Lower leg skin (tissue), 4 donors: ENCODE results near the gene BCAR3. TPM values are rescaled to one million over a fixed set of nuclear protein-coding genes. Genes with fewer than 3 reads are reported as not detected.

Experiments used
- DNase-seq, 2 donors: peaks; one replicate each; pipeline ENCODE4 v3.0.0-alpha.2; 2019; ENCODE audit warnings: low spot score in 2 of 2
- H3K4me3 ChIP-seq: fragments of 200-600 bp; sonication (generic); 2 replicates; pipeline ENCODE4 v1.5.1; 2017; ENCODE audit warnings: mild to moderate bottlenecking, low read depth; ENCODE audit not compliant: poor library complexity, severe bottlenecking
- POLR2A ChIP-seq, 2 donors: fragments of 450-650 bp; IDR thresholded peaks; one replicate each; pipeline ENCODE4 v1.6.1; 2016 to 2017; ENCODE audit warnings: antibody characterized with exemption in 2 of 2, mild to moderate bottlenecking in 1 of 2, moderate library complexity in 1 of 2
- WGBS, 2 donors: methylation state at CpG; one replicate each; pipeline ENCODE4 v1.1.5; 2018; 5-methylcytosine and 5-hydroxymethylcytosine counted together
- intact Hi-C: fragments of 100-400 bp; cut with DNase I; formaldehyde crosslinking; loops from one replicate; pipeline ENCODE4 v1.15.0; 2023; ENCODE audit warnings: low total_unique reads
- total RNA-seq, 4 donors: library from RNA; depleted of rRNA; stranded (reverse); fragments of >200 nt; gene quantifications; one replicate each; pipeline ENCODE4 v1.1.0, GENCODE V29; 2016
- TF ChIP-seq, protein P1 (sequence below), 3 donors: fragments of 450-650 bp; IDR thresholded peaks; one replicate each; pipeline ENCODE4 v1.5.1; 2016; ENCODE audit warnings: antibody characterized with exemption in 3 of 3, mild to moderate bottlenecking in 3 of 3, moderate library complexity in 2 of 3

BCAR3 gene
- total RNA-seq, 4 donors from 2014 or later = 41.8 to 57.5 (median 45.8) TPM

DNA sequence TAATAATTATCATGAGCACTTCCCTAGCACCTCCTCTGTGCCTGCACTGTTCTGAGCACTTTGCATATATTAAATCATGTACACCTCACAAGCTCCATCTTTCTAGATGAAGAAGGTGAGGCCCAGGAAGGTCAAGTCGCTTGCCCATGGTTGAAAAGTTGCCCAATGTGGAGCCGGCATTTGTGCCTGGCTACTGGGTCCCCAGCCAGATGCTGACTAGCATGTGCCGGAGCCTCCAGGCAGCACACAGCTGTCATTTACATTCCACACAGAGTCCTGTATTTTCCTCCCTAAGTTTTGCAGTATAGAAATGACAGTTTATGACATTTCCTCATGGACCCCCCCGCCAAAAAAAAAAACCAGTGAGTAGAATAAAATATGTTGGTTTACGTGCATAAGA lies 94.3 kb downstream of the BCAR3 start:
- WGBS, 2 donors = 83 to 87% methylated on average over 5 of the region's 5 CpGs
- intact Hi-C loops = no loop called here
- no peak for DNase-seq
- no peak overlapping the region for H3K4me3 ChIP-seq
- TF ChIP-seq, protein P1, sequence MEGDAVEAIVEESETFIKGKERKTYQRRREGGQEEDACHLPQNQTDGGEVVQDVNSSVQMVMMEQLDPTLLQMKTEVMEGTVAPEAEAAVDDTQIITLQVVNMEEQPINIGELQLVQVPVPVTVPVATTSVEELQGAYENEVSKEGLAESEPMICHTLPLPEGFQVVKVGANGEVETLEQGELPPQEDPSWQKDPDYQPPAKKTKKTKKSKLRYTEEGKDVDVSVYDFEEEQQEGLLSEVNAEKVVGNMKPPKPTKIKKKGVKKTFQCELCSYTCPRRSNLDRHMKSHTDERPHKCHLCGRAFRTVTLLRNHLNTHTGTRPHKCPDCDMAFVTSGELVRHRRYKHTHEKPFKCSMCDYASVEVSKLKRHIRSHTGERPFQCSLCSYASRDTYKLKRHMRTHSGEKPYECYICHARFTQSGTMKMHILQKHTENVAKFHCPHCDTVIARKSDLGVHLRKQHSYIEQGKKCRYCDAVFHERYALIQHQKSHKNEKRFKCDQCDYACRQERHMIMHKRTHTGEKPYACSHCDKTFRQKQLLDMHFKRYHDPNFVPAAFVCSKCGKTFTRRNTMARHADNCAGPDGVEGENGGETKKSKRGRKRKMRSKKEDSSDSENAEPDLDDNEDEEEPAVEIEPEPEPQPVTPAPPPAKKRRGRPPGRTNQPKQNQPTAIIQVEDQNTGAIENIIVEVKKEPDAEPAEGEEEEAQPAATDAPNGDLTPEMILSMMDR (IDR thresholded peaks at IDR 0.05) = no peak
- no peak for TF ChIP-seq POLR2A (IDR thresholded peaks at IDR 0.05)

GRCh38 chr1:93585059-93585966 lies 96.3 kb downstream of the BCAR3 start:
- WGBS, 2 donors = 53 to 55% methylated on average over 13 of the region's 13 CpGs
- no peak overlapping the region for H3K4me3 ChIP-seq
- peak; percentile 54 to 93 for DNase-seq
- TF ChIP-seq, protein P1 (IDR thresholded peaks at IDR 0.05) = no peak
- no peak for TF ChIP-seq POLR2A (IDR thresholded peaks at IDR 0.05)
- intact Hi-C loops = no loop called here

GRCh38 chr1:93584261-93585003 lies 97.2 kb downstream of the BCAR3 start:
- WGBS, 2 donors = 41 to 49% methylated on average over 8 to 9 of the region's 9 CpGs
- no peak for DNase-seq
- H3K4me3 ChIP-seq = no peak overlapping the region
- intact Hi-C loops = no loop called here
- no peak for TF ChIP-seq POLR2A (IDR thresholded peaks at IDR 0.05)
- TF ChIP-seq, protein P1 (IDR thresholded peaks at IDR 0.05) = no peak

DNA sequence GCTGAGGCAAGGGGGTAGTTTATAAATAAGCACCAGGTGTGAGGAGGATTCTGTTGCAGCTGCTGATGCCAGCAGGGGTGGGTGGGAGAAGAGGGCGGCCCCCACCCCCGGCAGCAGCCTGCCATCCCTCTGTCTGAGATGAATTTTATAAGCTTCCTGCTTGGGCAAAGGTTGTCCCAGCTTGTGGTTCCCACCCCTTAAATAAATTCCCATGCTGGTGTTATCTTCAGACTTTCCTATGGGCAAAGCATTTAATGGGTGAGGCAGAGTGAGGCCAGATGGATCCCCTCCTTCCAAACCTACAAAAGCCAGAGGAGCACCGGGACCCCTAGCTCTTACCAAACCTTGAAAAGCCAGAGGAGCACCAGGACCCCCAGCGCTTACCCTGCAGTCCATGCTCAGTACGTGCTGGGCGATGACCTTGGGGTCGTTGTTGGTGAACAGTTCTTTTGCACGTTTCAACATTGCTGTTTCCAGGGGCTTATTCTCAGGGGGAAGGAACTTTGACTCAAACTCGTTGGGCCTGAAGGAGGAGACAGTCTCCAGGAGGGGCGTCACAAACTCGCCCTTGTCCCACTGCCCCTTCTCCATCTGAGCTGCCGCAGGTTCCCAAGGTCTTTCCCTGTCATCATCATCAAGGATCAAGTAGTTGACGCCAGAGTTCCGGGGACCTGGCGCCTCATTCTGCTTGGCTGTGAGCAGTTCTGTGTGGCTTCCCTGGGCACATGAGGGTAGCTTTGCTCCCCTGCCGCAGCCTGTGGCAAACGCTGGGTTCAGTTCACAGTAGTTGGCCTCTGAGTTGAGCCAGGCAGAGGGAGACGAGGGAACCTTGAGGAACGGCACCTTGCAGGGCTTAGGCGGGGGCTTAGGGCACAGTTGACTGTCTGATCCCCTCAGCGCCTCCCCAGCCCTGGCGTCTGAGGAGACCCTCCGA lies 99.5 kb downstream of the BCAR3 start:
- intact Hi-C loops = no loop called here
- no peak overlapping the region for H3K4me3 ChIP-seq
- WGBS, 2 donors = 92 to 93% methylated on average over 23 of the region's 23 CpGs
- DNase-seq = no peak
- no peak for TF ChIP-seq POLR2A (IDR thresholded peaks at IDR 0.05)

DNA sequence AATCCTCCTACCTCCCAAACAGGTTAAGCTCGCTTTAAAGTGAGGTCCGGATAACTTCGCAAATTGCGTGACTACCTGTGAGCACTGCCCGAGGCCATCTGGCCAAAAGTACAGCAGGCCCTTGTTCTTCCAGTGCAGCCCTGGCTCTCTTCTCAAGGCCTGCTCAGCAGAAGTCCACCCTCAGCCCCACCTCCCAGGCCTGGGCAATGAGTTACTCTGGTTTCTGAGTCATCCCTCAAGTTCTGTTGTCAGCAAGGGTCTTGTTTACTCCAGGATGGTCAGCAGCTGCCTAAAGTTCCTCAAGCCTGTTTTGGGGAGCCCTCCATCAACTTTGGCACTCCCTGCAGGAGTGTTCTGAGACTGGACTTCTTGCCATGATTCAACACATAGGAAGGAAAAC lies 101.7 kb downstream of the BCAR3 start:
- peak in 1 of 2 donors; percentile 37 for DNase-seq
- TF ChIP-seq POLR2A (IDR thresholded peaks at IDR 0.05) = no peak
- TF ChIP-seq, protein P1 (IDR thresholded peaks at IDR 0.05) = no peak
- WGBS, 2 donors = 60 to 85% methylated on average over 5 of the region's 5 CpGs
- intact Hi-C loops = no loop called here
- H3K4me3 ChIP-seq = no peak overlapping the region
